ENCODE data around the gene PPP1R12B.
"Not testable (repeated sequence)": the region's sequence is repeated elsewhere in the genome, so short reads cannot be mapped to it uniquely, and the experiment has no call there.

PPP1R12B gene

GRCh38 chr1:202456372-202457169, 108.1 kb downstream of the PPP1R12B start:
- DNase-seq: not testable (repeated sequence)

DNA sequence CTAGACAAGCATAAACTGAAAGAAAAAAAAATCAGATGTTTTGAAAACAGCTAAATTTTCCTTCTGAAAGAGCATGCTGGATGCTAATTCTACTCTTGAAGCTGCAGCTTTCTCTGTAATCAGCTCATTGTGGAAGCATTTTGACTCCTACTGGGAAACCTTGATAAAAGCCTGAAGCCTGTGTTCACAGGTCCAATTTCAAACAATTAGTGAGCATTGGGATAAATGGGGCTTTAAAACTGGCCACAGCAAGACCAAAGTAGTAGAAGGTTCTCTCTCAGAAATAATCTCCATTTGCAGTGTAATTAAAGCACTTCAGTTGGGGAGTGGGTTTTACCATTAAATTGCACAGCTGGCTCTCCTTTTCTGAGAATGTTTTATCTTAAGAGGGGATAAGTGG, 110.2 kb downstream of the PPP1R12B start:
- DNase-seq: not testable (repeated sequence)

- peak; percentile 26 for DNase-seq
These were observed 111.1 kb downstream of the PPP1R12B start for GRCh38 chr1:202459470-202460142.

GRCh38 chr1:202460143-202460495, 111.6 kb downstream of the PPP1R12B start:
- not testable (repeated sequence) for DNase-seq

- DNase-seq: no peak
These were observed 114.0 kb downstream of the PPP1R12B start for GRCh38 chr1:202462342-202463076.

DNA sequence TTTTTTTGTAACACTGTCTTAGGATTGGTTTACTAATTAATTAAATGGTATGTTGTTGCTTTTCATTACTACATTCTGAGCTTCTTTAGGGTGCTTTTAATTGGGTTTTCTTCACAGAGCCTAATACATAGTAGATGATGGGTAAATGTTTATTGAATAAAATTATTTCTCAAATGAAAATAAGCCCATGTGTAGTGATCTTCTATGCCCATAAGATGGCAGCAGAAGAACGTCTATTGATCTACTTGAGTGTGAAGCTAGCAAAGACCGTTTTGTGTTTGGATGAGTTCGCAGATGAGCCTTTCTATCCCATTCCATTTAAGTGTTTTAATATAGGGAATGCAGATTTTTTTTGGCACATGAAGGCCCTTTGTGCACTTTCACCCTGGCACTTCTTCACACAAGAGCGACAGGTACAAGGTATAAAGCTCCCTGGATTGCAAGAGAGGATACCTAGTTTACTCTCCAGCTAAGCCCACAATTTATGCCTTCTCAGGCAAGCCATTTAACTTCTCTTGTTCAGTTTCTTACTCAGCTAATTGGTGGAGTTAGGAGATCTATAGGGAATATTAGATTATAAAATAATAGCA, 115.7 kb downstream of the PPP1R12B start:
- DNase-seq: peak; percentile 9

DNA sequence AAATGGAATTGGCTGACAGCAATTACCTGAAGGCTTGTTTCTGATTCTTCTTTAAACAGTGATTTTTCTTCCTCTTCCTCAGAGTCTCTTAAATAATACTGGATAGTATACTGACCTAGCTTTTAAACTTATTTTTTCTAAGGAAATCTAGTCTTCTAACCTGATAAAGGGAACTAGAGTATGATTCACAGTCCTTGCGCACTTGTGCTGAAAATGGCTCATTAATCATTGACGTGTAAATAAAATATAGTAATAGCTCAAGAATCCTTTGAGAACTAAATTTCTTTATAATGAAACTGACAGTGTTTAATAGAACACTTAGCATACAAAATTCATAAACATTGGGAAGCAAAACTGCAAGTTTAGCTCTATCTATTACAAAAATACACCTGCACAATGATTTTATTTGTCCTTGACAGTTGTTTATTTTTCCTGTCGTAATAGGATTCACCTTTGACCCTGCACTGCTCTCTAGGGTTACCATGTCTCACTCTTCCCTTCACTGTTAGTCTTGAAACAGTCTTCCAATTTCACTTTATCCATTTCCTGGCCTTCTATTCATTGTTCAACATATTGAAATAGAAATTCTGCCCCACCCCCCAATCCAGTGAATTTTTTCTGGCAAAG, 117.3 kb downstream of the PPP1R12B start:
- not testable (repeated sequence) for DNase-seq

GRCh38 chr1:202466339-202466738, 117.8 kb downstream of the PPP1R12B start:
- not testable (repeated sequence) for DNase-seq

- not testable (repeated sequence) for DNase-seq
These were observed 118.9 kb downstream of the PPP1R12B start for GRCh38 chr1:202467381-202467780.

DNA sequence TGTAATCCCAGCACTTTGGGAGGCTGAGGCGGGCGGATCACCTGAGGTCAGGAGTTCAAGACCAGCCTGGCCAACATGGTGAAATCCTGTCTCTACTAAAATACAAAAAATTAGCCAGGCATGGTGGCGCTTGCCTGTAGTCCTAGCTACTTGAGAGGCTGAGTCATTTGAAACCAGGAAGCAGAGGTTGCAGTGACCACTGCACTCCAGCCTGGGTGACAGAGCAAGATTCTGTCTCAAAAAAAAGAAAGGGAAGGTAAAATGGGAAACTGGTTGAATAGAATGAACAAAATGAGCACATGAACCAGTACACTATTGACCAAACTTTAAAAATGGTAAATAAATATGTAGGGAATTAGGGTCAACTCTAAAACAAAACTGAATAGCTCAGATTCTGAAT, 120.2 kb downstream of the PPP1R12B start:
- DNase-seq: not testable (repeated sequence)

DNA sequence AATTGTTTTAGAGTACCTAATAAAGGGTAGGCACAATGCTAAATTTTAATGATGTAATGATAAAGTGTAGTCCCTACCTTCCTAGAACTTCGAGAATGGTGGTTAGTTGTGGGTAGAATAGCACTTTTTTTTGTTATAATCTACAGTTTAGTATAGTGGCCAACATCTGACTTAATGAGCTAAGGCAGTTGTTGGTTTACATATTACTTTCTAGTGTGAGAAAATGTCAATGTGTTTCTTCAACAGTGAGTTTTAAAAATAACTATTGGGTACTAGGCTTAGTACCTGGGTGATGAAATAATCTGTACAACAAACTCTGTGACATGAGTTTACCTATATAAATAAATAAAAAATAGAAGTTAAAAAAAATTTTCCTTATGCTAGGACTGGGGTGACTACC, 120.6 kb downstream of the PPP1R12B start:
- DNase-seq: not testable (repeated sequence)

DNA sequence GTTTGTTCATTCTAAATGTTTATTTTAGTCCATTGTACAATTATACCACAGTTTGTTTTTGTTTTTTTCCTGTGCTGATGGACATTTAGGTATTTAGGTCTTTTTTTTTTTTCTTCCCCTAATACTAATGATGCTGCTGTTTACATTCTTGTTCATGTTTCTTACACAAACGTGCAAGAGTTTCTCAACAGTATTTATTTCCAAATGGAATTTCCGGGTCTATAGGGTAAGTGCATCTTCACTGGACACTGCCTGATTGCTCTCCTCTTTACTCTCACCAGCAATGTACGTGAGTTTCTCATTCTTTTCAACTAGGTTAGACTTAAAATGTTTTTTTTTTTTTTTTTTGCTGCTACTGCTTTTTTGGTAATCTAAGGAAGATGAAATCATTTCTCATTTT, 122.7 kb downstream of the PPP1R12B start:
- DNase-seq: no peak

DNA sequence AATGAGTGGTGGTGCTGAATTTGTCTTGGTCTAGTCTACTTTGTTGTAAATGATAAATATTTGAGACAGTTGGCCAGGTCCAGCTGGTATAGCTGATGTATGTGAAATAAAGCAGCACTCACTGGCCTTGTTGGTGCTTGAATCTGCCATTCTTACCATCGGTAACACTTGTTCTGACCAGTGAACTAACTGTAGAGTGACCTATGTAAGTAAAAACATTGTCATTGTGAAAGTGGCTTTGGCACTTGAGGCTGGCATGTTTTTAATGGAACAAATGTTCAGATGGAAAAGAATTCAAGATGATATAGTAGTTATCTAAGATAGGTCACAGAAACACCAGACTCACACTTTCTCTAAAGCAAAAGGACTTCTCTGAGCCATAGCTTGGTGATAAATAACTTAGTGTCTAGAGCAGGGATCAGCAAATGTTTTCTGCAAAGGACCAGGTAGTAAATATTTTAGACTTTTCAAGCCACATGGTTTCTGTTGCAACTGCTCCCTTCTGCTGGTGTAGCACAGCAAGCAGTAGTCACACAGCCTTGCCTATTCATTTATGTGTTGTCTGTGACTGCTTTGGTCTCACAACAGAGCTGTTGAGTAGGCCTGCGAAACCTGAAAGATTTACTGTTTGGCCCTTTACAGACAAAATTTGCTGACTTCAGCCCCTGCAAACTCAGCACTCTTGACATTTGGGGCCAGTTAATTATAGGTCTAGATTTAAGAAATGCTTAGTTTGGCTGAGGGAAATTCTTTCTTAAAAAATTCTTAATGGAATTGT, 124.0 kb downstream of the PPP1R12B start:
- DNase-seq: not testable (repeated sequence)

- DNase-seq: not testable (repeated sequence)
These were observed 125.0 kb downstream of the PPP1R12B start for GRCh38 chr1:202473266-202474045.

GRCh38 chr1:202479661-202480060, 131.2 kb downstream of the PPP1R12B start:
- DNase-seq: not testable (repeated sequence)

- not testable (repeated sequence) for DNase-seq
These were observed 132.1 kb downstream of the PPP1R12B start for GRCh38 chr1:202480640-202481039.

DNA sequence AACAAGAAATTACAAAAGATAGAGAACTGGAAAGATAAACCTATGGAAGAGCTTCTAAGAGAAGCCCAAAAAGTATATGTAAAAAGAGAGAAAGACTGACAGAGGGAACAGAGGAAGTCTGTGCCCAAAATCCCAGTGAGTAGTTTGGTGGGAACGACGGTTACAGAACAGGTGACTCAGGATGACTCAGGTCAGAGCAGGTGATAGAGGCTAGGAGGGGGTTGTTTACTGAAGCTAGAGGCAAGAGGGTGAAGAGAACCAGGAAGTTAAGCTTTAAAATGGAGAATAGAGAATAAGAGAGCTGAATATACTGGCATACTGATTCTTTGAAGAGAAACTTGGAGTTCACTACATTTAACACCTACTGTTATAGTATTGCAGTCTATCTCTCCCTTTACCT, 134.9 kb downstream of the PPP1R12B start:
- not testable (repeated sequence) for DNase-seq

- not testable (repeated sequence) for DNase-seq
These were observed 135.5 kb downstream of the PPP1R12B start for GRCh38 chr1:202484032-202484431.

- DNase-seq: not testable (repeated sequence)
These were observed 136.3 kb downstream of the PPP1R12B start for GRCh38 chr1:202484820-202485219.

- DNase-seq: not testable (repeated sequence)
These were observed 139.7 kb downstream of the PPP1R12B start for GRCh38 chr1:202488178-202488649.

- not testable (repeated sequence) for DNase-seq
These were observed 140.6 kb downstream of the PPP1R12B start for GRCh38 chr1:202489101-202489500.
